ENCODE measurements around the gene C10orf53.

C10orf53 gene

DNA sequence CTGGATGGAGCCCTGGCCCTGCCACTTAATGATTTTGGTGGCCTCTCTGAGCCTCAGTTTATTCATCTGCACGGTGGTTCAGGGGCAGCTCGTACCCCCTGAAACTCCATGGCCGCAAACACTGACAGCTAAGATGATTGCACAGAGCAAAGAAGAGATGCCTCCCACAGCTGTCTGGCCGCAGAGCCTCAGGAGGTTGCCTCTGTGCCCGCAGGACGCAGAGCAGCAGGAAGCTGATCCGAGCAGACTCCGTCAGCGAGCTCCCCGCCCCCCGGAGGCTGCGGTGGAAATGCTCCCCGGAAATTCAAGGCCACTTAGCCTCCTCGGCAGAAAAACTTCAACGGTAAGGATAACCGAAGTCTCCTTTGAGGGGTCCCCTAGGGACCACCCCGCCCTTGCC, 30.2 kb upstream of the C10orf53 start:
- H3K4me1 Mint-ChIP-seq (ENCODE audit: low read depth): peaks cover 13% of the 10 kb centered on the region
- no peaks in the 10 kb centered on the region for H3K9me3 Mint-ChIP-seq (ENCODE audit: low read depth)
- H3K36me3 Mint-ChIP-seq: no peaks in the 10 kb centered on the region
- no peak overlapping the region for H3K4me3 Mint-ChIP-seq
- H3K27ac Mint-ChIP-seq: no peak overlapping the region
- no peaks in the 10 kb centered on the region for H3K27me3 Mint-ChIP-seq

GRCh38 chr10:49649936-49650723, 29.3 kb upstream of the C10orf53 start:
- Mint-ChIP-seq H3K9me3 (ENCODE audit: low read depth) (no peaks in the 10 kb centered on the region), H3K4me1 (ENCODE audit: low read depth) (peaks cover 13% of the 10 kb centered on the region), H3K36me3 (no peaks in the 10 kb centered on the region), H3K4me3 (no peak overlapping the region), H3K27me3 (no peaks in the 10 kb centered on the region), H3K27ac (no peak overlapping the region)

DNA sequence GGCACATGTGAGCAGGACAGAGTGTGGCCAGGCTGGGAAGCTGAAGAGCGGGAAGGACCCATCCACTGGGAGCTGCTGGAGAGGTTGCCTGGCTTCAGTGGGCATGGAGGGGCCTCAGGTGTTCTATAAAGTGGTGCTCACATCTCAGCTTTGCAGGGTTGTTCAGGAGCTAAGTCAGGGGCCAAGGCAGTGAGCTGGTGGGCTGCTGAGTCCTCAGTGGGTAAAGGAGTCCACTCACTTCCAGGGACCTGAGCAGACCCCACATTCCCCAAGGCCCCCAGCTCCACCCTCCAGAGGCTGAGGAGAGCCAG, 28.8 kb upstream of the C10orf53 start:
- Mint-ChIP-seq H3K27ac (no peak overlapping the region), H3K9me3 (ENCODE audit: low read depth) (no peaks in the 10 kb centered on the region), H3K27me3 (peaks cover 2% of the 10 kb centered on the region), H3K4me3 (no peak overlapping the region), H3K36me3 (no peaks in the 10 kb centered on the region), H3K4me1 (ENCODE audit: low read depth) (peaks cover 13% of the 10 kb centered on the region)

DNA sequence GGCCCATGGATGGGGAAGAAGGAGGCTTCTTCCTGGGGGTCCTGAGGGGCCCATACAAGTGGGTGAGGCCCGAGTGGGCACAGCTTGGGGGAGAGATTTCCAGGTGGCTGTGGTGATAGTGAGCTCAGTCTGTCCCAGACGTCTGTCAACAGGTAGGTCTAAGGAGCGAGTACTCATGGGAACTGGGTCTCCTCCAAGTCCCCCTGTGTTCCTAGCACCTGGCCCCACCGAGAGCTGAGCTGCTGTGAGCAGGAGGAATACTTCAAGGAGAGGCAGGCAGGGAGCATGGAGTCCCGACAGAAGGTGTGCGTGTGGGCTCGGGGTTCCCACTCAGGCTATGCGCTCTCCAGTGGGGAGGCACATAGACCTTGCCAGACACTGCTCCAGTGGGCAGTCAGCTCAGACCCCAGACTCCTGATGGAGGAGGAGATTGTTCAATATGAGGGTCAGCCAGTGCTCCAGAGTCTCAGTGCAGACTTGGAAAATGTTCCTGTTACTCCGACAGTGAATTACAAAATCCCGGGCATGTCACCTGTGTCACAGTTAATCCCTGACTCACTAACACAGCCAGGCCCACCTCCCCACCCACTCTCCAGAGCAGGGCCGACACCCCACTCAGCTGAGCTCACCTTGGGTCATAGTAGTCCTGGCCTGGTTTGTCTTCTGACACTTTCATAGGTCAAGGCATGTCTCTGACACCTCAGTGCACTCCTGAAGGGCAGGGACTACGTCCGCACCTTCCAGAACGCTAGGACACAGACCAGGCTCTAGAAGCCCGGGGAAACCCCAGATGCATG, 28.2 kb upstream of the C10orf53 start:
- Mint-ChIP-seq H3K36me3 (no peaks in the 10 kb centered on the region), H3K27ac (no peak overlapping the region), H3K9me3 (ENCODE audit: low read depth) (no peaks in the 10 kb centered on the region), H3K4me3 (no peak overlapping the region), H3K4me1 (ENCODE audit: low read depth) (peaks cover 13% of the 10 kb centered on the region), H3K27me3 (peaks cover 2% of the 10 kb centered on the region)

- Mint-ChIP-seq H3K4me1 (ENCODE audit: low read depth) (peaks cover 13% of the 10 kb centered on the region), H3K9me3 (ENCODE audit: low read depth) (no peaks in the 10 kb centered on the region), H3K4me3 (no peak overlapping the region), H3K36me3 (no peaks in the 10 kb centered on the region), H3K27ac (no peak overlapping the region), H3K27me3 (peaks cover 7% of the 10 kb centered on the region)
Measured at GRCh38 chr10:49651917-49652316, 27.5 kb upstream of the C10orf53 start.

- Mint-ChIP-seq H3K36me3 (no peaks in the 10 kb centered on the region), H3K4me1 (ENCODE audit: low read depth) (peaks cover 13% of the 10 kb centered on the region), H3K27ac (no peak overlapping the region), H3K27me3 (peaks cover 7% of the 10 kb centered on the region), H3K4me3 (no peak overlapping the region), H3K9me3 (ENCODE audit: low read depth) (no peaks in the 10 kb centered on the region)
Measured at GRCh38 chr10:49652421-49653272, 26.8 kb upstream of the C10orf53 start.

GRCh38 chr10:49653273-49653929, 26.1 kb upstream of the C10orf53 start:
- Mint-ChIP-seq H3K27me3 (peaks cover 7% of the 10 kb centered on the region), H3K9me3 (ENCODE audit: low read depth) (no peaks in the 10 kb centered on the region), H3K27ac (no peak overlapping the region), H3K4me1 (ENCODE audit: low read depth) (peaks cover 13% of the 10 kb centered on the region), H3K4me3 (no peak overlapping the region), H3K36me3 (no peaks in the 10 kb centered on the region)

DNA sequence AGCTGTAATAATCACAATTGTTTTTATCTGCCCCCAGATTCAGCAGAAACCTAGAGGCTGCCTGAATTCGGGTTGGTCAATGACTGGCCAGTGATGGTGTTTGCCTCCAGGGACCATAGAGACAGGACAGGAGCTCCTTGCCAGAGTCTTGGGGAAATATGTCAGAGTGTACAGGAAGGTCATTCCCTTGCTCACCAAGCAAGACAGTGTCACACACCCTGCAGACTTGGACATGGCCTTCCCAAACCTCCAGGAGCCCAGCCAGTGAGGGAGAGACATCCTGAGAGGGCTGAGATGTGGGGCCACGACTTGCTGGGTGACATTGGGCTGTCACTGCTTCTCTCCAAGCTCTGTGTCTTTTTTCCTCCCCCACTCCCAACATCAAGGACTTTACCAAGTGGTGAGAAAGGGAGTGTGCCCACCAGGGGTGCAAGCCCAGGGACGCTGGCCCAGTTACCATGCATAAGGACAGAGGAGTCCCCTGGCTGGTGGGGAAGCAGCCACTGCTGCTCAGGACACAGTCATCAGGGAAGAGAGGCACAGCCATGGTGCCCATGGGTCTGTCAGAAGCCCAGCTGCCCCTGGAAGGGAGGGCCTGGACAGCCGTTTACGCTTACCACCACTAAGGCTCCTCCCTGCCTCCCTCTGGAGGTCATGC, 25.3 kb upstream of the C10orf53 start:
- Mint-ChIP-seq H3K4me1 (ENCODE audit: low read depth) (peaks cover 8% of the 10 kb centered on the region), H3K9me3 (ENCODE audit: low read depth) (peaks cover 4% of the 10 kb centered on the region), H3K27me3 (peaks cover 7% of the 10 kb centered on the region), H3K36me3 (no peaks in the 10 kb centered on the region), H3K4me3 (no peak overlapping the region), H3K27ac (no peak overlapping the region)

GRCh38 chr10:49655099-49655498, 24.4 kb upstream of the C10orf53 start:
- Mint-ChIP-seq H3K27ac (no peak overlapping the region), H3K27me3 (peaks cover 7% of the 10 kb centered on the region), H3K4me1 (ENCODE audit: low read depth) (peaks cover 1% of the 10 kb centered on the region), H3K36me3 (no peaks in the 10 kb centered on the region), H3K4me3 (no peak overlapping the region), H3K9me3 (ENCODE audit: low read depth) (peaks cover 7% of the 10 kb centered on the region)

DNA sequence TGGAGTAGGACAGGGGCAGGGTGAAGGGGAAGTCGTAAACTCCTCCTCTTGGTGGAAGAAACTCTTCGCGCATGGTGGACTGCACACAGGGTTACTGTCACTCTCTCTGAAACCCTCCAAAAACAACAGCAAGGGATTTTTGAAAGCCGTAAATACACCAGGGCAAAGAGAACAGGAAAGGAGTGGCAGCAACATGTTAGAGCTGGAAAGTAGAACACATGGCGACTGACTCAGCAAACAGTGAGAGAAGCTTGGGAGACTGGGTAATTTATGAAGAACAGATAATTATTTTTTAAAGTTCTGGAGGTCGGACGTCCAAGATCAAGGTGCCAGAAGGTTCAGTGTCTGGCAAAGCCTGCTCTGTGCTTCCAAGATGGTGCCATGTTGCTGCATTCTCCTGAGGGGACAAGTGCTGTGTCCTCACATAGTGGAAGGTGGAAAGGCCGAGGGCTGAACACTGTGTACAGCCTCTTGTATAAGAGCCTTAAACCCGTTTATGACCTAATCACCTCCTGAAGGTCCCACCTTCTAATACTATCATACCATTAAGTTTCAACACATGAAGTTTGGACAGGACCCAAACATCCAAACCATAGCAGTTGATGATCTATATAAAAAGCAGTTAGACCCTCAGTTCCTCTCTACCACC, 22.5 kb upstream of the C10orf53 start:
- H3K4me3 Mint-ChIP-seq: no peak overlapping the region
- H3K27me3 Mint-ChIP-seq: peaks cover 7% of the 10 kb centered on the region
- no peaks in the 10 kb centered on the region for H3K36me3 Mint-ChIP-seq
- H3K27ac Mint-ChIP-seq: no peak overlapping the region
- peaks cover 7% of the 10 kb centered on the region for H3K9me3 Mint-ChIP-seq (ENCODE audit: low read depth)
- no peaks in the 10 kb centered on the region for H3K4me1 Mint-ChIP-seq (ENCODE audit: low read depth)

DNA sequence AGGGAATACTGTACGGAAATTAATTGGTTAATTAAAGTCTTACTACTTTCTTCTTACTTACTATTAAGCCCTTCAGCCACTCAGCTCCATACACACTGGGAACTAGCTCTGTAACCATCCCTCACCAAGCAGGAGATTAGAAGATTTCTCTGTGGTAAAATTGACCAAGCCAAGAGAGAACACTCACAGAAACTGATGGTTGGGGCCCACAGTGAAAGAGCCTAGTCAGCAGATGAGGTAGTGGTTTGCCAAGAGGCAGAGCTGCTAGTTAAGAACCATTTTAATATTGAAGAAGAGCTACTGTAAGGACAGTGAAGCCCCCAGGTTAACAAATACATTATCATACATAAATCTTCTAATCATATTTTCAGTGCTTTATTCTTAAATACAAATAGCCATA, 21.8 kb upstream of the C10orf53 start:
- Mint-ChIP-seq H3K36me3 (no peaks in the 10 kb centered on the region), H3K4me1 (ENCODE audit: low read depth) (no peaks in the 10 kb centered on the region), H3K27ac (no peak overlapping the region), H3K27me3 (peaks cover 7% of the 10 kb centered on the region), H3K9me3 (ENCODE audit: low read depth) (peaks cover 7% of the 10 kb centered on the region), H3K4me3 (no peak overlapping the region)

DNA sequence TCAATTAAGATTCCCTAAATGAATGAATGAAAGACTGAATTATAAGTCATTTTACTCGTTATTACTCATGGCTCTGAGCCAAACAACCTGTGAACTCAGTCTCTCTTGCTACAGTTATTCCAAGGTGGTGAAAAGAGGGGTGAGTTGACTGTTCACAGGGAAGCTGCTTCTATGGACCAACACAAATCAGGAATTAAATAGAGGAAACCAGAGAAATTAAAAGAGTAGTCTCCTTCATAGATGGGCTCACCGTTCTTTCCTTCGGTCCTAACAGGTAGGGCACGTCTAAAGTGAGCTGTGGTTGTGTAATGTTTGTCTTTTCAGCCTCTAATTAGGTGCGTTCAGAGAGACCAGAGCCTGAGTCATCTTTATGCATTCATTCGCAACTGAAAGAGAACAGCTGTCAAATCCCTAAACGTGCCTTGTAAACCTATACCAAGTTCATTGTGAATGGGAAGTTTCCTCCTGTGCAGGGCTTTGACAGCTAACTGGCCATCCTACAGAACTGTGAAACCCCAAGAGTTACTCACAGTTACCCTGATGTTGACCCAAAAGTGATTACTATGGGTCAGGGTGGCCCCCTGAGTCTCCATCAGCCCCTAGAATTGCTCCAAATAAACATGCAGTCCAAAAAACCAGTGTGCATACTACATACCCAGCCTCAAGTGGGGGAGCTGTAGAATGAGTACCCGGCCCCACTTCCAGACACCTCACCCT, 18.2 kb upstream of the C10orf53 start:
- H3K9me3 Mint-ChIP-seq (ENCODE audit: low read depth): peaks cover 7% of the 10 kb centered on the region
- peaks cover 5% of the 10 kb centered on the region for H3K27me3 Mint-ChIP-seq
- H3K36me3 Mint-ChIP-seq: no peaks in the 10 kb centered on the region

GRCh38 chr10:49662169-49662830, 17.2 kb upstream of the C10orf53 start:
- H3K27ac Mint-ChIP-seq: no peak overlapping the region
- H3K27me3 Mint-ChIP-seq: peaks cover 3% of the 10 kb centered on the region
- peaks cover 7% of the 10 kb centered on the region for H3K9me3 Mint-ChIP-seq (ENCODE audit: low read depth)
- H3K4me3 Mint-ChIP-seq: no peak overlapping the region
- H3K36me3 Mint-ChIP-seq: no peaks in the 10 kb centered on the region
- no peaks in the 10 kb centered on the region for H3K4me1 Mint-ChIP-seq (ENCODE audit: low read depth)

More for the DNA sequence above, 18.2 kb upstream of the C10orf53 start:
- H3K4me3 Mint-ChIP-seq: no peak overlapping the region
- no peak overlapping the region for H3K27ac Mint-ChIP-seq
- no peaks in the 10 kb centered on the region for H3K4me1 Mint-ChIP-seq (ENCODE audit: low read depth)

Measured in activated naive CD8-positive, alpha-beta T cell (primary cell).